ENCODE data around the gene FBXW7.
A peak's percentile ranks its signal among the peaks of the same experiment; 100 is the strongest.
"Not testable (repeated sequence)": the region's sequence is repeated elsewhere in the genome, so short reads cannot be mapped to it uniquely, and the experiment has no call there.

FBXW7 gene, protein sequence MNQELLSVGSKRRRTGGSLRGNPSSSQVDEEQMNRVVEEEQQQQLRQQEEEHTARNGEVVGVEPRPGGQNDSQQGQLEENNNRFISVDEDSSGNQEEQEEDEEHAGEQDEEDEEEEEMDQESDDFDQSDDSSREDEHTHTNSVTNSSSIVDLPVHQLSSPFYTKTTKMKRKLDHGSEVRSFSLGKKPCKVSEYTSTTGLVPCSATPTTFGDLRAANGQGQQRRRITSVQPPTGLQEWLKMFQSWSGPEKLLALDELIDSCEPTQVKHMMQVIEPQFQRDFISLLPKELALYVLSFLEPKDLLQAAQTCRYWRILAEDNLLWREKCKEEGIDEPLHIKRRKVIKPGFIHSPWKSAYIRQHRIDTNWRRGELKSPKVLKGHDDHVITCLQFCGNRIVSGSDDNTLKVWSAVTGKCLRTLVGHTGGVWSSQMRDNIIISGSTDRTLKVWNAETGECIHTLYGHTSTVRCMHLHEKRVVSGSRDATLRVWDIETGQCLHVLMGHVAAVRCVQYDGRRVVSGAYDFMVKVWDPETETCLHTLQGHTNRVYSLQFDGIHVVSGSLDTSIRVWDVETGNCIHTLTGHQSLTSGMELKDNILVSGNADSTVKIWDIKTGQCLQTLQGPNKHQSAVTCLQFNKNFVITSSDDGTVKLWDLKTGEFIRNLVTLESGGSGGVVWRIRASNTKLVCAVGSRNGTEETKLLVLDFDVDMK

DNA sequence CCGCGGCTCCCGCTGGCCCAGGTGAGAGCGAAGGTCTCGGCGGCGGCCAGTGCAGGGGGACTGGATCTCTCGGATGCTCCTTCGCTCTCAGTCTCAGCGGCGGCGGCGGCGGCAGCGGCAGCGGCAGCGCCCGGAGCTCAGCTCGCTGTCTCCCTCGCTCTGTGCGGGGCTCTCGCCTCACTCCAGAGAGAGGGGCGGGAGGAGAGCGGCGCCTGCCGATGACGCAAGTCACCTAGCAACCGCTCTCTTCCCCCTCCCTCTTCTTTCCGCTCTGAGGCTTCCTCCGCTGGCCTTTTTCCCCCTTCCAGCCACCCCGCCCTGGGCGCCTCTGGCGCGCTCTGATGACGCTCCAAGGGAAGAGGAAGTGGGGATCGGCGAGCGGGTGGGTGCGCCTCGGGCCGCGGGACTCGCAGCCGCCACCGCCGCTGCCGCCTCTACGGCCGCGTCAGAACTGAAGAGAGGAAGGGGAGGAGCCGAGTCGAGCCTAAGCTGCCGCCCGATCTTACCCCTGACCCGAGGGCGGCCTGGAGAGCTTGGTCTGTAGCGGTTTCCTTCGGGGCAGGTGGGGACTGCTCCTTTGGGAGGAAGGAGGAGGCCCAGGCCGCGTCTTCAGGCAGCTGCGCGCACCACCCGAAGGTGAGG, at the start of gene FBXW7:
Gene FBXW7, minus strand, starts transcription at position 190 of the 642 bp plus-strand sequence. CDS start 124,289 bp downstream, outside the sequence.
- peak; percentile 98 for DNase-seq

DNA sequence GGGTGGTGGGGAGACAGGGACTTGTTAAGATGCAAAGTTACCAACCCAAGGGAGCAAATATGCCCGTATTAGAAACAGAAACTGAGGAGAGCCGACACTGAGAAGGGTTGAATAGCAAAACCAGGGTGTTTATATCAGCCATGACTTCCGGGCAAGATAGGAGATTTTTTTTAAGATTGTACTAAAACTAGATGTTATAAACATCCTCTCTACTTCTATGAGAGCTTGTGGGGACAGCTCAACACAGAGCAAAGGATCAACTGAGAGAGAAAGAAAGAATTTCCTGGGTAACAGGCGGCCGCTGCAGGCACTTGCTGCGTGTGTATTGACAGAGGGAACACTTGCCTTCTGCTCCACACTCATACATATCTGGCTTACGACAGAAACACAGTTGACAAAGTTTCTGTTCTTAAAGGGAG, 49.1 kb upstream of the FBXW7 start:
- DNase-seq: no peak

DNA sequence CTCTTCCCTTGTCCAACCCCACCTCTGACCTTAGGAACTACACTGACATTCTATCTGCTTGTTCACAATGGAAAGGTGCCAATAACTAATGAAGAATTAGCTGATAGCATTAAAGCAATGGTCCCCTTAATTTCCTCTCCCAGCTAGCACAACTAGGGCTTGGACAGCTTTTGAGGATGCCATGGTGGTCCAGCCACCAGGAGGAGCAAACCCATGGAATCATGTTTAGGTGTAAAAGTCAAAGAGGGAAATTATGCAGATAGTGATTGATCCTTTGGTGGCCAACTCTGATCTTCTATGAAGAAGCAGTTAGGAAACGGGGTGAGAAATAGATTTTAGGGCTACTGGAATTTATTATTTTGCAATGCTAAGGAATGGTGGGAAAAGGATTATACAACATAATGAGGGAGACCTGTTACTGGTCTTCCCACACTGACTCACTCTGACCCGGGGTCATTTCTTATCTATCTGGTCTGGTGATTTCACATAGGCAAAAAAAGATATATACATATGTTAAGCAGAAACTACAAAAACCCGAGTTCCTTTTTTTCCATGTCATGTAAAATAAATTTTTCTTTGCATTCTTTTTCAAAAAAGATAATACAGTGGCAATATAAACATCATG, 45.8 kb upstream of the FBXW7 start:
- no peak for DNase-seq

DNA sequence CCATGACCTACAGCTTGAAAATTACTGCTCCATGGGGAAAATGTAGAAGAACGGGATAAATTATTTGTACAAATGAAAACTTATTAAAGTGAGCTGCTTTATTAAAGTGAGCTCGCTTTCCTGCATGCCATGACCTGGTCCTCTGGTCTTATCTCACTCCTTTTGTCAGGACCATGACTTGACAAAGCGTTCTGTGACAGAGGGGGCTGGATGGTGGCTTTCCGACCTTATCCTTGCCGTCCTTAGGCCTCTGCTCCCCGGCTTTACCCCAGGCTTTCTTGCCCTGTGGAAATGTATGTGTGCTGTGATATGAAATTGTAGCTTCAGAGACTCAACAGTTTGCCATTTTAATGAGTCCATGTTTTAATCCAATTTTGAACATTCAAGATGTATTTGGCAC, 44.0 kb upstream of the FBXW7 start:
- DNase-seq: no peak

DNA sequence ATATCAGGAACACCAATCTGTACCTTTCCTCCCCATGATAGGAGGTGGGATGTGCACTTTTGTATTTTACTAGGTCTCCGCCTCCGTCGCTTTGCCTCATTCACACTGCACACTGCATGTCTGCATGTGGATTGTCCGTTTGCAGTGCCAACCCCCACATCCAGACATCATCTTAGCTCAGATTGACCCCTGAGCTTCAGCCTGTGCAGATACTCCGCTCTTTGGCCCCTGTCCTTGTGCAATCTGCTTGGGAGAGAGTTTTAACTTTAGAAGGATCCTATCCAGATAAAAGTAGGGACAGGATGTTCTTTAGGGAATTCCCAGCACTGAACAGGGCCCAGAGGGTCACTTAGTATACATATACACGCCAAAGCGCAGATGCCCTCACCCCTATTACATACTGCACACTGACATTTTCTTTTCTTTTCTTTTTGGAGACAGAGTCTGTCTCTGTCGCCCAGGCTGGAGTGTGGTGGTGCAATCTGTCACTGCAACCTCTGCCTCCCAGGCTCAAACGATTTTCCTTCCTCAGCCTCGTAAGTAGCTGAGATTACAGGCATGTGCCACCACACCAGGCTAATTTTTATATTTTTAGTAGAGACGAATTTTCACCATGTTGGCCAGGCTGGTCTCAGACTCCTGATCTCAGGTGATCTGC, 43.3 kb upstream of the FBXW7 start:
- DNase-seq: no peak

DNA sequence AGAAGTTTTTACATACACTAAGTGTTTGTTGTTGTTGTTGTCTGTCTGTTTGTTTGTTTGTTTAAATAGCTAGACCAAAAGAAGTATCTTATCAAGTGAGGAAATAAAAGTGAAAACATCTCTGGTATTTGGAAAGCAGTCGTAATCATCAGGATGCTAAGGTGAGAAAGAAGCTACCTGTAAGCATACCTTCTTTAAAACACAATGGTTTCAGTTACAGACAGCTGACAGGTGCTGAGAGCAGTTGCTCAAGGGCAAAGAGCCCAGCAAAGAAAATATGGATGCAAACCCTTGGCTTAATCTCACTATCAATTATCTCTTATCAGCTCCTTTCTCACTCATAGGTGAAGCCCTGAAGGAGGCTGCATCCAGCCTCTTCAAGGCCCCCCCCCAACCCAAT, 42.8 kb upstream of the FBXW7 start:
- no peak for DNase-seq

DNA sequence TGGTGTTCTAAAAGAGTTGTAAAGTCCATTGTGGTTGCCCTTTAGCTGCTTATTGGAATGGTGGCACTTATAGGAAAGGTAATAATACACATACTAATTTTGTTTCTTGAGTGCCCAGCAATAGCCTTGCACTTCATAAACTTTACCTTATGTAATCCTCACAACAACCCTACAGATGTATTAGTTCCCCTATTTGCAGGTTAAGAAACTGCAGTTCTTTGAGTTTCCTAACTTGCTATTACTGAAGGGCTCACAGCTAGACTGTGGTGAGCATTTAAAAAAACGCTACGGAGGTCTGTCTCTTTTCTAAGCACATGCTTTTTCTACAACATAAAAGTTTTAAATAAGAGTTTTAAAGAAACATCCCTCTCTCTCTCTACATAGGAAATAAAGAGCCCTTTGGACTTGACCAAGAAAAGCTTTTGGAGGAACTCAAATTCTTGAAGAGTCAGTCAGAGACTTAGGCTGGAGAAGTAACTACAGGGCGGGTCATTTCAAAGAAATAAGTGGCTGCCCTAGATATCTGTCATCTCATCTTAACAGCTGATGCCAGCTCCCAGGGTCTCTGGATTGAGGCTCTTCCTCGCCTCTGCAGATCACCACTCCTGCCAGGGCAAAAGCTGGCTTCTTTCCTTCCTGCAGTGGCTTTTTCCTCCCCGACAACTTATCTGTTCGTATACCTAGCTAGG, 42.0 kb upstream of the FBXW7 start:
- no peak for DNase-seq

DNA sequence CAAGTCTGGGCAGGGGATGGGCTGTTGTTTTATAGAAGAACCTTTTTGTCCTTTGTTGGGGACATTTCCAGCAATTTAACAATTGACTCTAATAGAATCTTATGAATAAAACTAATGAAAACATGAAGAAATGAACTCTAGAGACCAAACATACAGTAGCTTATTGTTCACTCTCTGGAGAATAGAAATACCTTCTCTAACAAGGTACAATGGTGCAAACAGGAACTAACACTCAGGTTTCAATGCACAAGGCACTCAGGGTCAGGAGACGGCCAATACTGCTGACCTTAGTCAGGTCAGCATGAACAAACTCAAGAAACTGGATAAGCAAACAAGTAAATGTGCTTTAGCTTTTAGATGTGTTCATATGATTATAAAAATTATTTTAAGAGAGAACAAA, 39.6 kb upstream of the FBXW7 start:
- DNase-seq: no peak

DNA sequence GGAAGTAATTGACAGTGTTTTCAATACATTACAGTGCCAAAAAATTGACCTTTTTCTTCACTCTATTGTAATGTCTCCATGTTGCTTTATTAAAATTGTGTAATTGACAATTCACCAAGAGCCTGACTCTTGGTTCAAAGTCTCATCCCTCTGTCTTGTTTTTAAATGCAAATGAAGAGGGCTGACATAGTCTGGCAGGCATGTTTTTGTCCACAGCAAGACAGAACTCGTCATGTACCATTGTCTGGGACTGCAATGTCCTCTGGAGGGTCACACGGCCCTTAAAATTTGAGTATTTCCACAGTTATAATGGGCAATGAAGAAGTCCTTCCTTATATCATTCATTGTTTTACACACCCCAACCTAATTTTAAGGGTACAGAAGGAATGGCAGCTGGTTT, 38.0 kb upstream of the FBXW7 start:
- no peak for DNase-seq

DNA sequence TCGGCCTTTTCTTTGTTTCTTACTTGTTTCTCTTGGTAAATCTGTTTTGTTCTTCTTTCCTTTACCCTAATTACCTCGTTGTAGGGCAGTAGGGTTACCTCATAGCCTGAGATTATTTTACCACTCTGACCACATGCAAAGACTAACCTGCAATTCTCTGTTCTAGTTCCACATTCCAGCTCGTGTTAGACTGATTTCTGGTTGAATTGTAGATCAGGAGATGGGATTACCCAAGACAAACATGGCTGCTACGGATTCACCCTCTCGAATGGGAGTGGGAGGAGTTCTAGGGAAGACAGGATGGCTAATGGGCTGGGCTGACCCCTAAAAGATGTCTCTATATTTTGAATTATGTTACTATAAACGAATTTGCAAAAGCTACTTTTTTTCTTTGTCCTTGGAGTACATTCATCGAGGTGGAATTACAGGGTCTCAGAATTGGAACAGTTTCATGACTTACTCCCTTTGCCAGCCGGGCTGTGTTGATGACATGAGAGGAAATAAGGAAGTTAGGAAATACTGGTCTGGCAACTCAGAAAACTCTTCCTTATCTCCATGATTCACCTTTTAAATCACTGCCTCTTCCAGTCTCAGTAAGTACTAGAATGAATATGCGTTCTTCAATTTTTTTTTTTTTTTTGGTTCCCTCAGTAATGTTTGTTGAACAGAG, 36.7 kb upstream of the FBXW7 start:
- no peak for DNase-seq

DNA sequence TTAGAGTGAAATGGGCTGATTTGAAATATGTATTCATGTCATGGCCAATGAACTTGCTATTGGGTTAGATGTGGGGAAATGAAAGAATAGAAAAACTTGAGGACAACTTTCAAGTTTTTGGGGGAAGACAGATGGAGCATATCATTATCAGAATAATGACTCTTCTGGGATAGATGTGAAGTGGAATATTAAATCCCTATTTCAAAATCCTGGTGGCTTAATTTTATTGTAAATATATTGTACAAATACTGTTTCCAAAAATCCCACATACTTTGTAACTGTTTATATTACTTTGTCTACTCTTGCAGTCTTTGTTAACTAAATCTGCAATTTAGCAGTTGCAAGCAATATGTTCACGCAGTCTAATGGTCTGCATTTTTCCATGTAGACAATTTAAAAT, 35.9 kb upstream of the FBXW7 start:
- no peak for DNase-seq

DNA sequence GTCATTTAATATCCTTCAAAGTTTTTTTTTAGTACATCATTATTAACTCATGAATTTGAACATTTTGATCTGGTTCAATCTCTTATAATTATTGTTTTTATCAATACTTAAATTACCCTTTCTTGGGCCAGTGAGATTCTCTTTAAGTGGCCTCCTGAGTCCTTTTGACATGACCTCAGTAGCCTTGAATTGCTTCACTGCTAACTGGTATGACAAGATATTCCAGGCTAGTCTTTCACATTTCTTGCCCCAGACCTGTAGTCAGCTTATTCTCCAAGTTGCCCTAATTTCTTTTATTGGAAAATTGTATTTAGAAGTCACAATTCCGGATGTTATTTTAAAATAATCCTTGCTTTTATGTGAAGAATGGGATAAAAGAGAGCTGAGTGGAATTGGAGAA, 35.4 kb upstream of the FBXW7 start:
- no peak for DNase-seq

DNA sequence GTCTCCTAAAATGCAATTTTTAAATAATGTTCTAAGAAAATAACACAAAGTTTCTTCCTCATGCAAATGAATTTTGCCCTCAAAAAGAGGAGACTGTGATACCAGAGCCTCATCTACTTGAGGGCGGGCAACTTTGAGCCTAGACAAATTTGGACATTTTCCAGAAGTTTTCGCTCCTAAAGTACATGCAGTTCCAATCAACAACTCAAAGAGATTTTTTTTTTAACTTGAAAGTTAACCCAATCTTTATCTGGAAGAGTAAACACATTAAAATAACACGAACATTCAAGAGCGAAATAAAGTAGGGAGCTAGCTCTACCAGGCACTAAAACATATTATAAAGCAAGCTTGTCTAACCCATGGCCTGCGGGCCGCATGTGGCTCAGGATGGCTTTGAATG, 29.4 kb upstream of the FBXW7 start:
- DNase-seq: no peak

DNA sequence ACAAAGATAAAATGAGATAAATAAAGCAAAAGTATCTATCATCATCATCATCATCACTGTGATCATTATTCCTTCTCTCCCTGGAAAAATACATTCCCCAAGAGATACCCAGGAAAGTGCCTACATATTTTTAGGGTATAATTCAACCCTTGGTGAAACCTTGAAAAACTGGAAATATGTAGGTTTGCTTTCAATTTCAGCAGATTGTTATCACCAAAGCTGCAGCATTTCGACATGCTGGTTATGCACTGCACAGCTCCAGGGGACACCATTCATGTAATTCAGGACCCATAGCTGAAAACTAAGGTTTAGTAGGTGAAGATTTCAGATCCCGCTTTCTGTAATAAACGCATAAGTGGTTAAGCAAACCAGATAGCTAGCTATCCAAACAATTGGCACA, 28.4 kb upstream of the FBXW7 start:
- DNase-seq: no peak

DNA sequence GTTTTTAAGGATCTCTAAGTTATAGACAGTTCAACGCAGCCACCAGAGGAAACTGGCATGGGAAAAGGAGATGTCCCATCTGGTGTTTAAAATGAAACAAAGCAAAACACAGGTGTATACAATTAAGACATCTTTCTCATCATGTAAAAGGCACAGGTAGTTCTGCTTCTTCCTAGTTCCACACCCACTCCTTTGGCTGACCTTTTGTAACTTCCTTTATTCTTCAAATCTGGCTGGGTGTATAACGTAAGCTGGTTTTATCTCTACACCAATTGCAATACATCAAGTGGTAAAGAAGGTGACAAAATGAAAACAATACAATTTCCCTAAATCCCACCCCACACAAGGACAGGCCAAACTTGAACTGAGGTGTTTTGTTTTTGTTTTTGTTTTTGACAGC, 27.3 kb upstream of the FBXW7 start:
- DNase-seq: no peak

DNA sequence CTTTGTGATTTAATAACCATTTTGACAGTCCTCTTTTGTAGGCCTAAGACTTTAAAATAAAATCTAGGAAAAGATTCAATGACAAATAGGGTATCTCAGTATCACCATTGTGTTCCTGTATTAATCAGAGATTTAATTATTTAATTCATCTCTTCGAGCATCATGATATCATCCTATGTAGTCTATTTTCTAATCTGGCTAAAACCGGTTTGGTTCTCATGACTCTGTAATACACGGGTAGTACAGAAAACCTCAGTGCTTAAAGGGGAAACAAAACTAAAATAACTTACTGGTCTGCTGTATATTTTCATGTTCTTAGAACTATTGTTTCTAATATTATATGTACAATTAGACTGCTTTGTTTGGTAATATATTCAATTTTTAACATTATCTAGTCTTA, 23.7 kb upstream of the FBXW7 start:
- DNase-seq: no peak

DNA sequence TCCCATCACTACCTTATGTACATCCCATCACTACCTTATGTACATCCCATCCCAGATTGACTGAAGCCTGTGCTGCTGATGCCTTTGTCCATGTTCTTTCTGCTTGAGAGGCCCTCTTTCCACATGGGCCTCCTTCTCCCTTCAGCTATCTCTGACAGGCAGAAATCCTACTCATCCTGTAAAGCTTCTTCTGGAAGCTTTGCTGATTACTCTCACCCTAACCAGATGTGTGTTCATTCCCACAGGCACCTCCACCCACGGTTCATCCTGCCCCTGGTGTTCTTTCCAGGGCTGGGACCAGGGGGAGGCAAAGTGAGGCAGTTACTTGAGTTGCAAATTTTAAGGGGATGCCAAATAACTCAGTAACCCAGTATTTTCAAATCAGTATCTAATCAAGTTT, 22.5 kb upstream of the FBXW7 start:
- no peak for DNase-seq

DNA sequence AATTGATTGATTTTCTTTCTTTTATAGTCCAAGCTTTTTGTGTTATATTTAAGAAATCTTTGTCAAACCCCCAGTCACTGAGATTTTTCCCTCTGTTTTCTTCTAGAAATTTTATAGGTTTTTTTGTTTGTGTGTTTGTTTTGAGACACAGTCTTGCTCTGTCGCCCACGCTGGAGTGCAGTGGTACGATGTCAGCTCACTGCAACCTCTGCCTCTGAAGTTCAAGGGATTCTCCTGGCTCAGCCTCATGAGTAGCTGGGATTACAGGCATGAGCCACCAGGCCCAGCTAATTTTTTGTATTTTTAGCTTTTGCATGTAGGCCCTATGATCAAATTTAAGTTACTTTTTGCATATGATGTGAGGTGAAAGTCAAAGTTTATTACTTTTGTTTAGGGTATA, 20.9 kb upstream of the FBXW7 start:
- no peak for DNase-seq

DNA sequence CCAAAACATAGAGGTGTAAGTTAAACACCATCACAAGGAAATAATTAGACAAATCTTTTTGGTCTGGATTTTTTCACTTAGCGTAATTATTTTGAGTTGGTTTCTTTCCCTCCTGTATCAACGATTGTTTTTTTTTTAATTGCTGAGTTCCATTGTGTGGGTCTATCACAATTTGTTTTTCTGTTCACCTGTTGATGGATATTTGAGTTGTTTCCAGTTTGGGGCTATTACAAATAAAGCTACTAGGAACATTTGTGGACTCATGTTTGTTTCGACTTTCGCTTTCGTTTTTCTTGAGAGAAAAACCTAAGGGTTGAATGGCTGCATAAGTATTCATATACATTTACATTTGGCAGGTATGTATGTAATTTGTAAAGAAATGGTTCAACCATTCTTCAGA, 20.4 kb upstream of the FBXW7 start:
- no peak for DNase-seq

DNA sequence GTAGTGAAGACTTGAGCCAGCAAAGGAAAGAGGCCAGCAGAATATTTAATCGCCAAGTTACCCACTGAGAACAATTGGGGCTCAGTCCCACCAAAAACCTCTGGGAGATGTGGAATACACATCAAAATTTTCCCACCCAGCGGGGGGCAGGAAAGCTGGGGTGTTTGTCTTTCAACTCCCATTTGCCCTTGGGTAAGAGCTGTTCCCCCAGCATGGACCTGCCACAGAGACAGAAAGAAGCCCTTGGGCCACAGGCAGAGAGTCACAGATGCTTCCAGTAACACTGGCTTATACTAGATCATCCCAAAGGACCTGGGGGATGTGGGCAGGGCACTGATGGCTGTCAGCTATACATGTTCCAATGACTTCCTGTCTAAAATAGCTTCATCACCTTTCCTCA, 18.9 kb upstream of the FBXW7 start:
- no peak for DNase-seq

DNA sequence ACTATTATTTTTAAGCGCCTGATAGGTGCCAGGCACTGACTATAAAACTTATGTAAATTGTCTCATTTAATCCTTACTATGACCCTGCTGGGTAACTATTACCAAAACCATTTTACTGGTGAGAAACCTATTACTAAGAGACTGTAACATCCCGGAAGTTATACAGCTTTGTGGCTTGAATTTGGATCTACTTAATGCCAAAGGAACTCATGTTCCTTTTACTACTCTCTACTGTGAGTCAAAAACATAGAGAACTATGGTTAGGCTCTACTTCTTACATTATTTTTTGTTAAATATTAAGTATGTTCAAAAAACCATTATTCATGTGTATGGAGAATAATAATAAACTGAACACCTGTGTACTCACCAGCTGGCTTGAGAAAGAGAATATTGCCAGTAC, 14.8 kb upstream of the FBXW7 start:
- not testable (repeated sequence) for DNase-seq

DNA sequence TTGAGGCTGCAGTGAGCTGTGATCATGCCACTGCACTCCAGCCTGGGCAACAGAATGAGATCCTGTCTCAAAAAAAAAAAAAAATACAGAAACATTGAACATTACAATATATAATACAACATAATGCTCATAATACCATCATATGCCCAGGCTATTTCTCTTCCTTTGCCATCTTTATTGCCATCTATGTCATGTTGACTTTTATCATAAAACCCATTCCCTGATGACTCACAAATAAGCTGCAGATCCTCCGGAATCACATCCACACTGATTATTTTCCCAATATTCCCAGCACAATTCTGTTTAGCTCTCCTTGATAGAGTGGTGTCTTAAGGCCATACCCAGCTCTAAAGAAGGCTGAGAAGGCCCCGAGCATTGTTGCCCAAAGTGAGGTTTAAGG, 9.2 kb upstream of the FBXW7 start:
- no peak for DNase-seq

Measured in NCI-H82 (cell line).